KMS-11 (cell line): ENCODE data around the gene HSD17B13.

Experiments
- H2AFZ ChIP-seq: fragments of 200-600 bp; sonication (generic); 2 replicates; pipeline ENCODE4 v1.6.1; 2016; ENCODE audit warnings: antibody characterized with exemption, mixed run types, low read depth
- H3K27ac ChIP-seq: fragments of 200-600 bp; sonication (generic); 2 replicates; pipeline ENCODE4 v1.6.1; 2016; ENCODE audit warnings: mild to moderate bottlenecking, mixed run types
- H3K27me3 ChIP-seq: fragments of 200-600 bp; sonication (generic); 2 replicates; pipeline ENCODE4 v1.6.1; 2017; ENCODE audit warnings: mild to moderate bottlenecking, low read depth, mixed run types, moderate library complexity; ENCODE audit not compliant: insufficient read depth
- H3K36me3 ChIP-seq: fragments of 200-600 bp; sonication (generic); 2 replicates; pipeline ENCODE4 v1.6.1; 2017; ENCODE audit warnings: mild to moderate bottlenecking, mixed run types; ENCODE audit not compliant: insufficient read depth
- H3K4me1 ChIP-seq: fragments of 200-600 bp; sonication (generic); 2 replicates; pipeline ENCODE4 v1.6.1; 2016; ENCODE audit warnings: mild to moderate bottlenecking, low read depth, mixed run types; ENCODE audit not compliant: poor library complexity, severe bottlenecking
- H3K4me2 ChIP-seq: fragments of 200-600 bp; sonication (generic); 2 replicates; pipeline ENCODE4 v1.7.0; 2016; ENCODE audit warnings: mild to moderate bottlenecking, mixed run types
- H3K4me3 ChIP-seq: fragments of 200-600 bp; sonication (generic); IDR thresholded peaks from 2 replicates; pipeline ENCODE4 v1.6.1; 2017; ENCODE audit warnings: low read depth, low read length, mixed read lengths; ENCODE audit not compliant: insufficient read depth
- H3K79me2 ChIP-seq: fragments of 200-600 bp; sonication (generic); 2 replicates; pipeline ENCODE4 v1.6.1; 2016; ENCODE audit warnings: low read depth, mixed run types; ENCODE audit not compliant: insufficient read depth
- H3K9ac ChIP-seq: fragments of 200-600 bp; sonication (generic); 2 replicates; pipeline ENCODE4 v1.6.1; 2016; ENCODE audit warnings: mild to moderate bottlenecking, mixed run types
- H4K20me1 ChIP-seq: fragments of 200-600 bp; sonication (generic); 2 replicates; pipeline ENCODE4 v1.6.1; 2016; ENCODE audit warnings: mild to moderate bottlenecking, mixed run types; ENCODE audit not compliant: insufficient read depth
- TF ChIP-seq, protein P1 (sequence below): fragments of 200-600 bp; sonication (generic); conservative IDR thresholded peaks from 2 replicates; pipeline ENCODE4 v1.6.1; 2017; ENCODE audit warnings: low read depth, mild to moderate bottlenecking, antibody characterized with exemption, low read length, moderate library complexity, mixed read lengths

Gene HSD17B13, protein sequence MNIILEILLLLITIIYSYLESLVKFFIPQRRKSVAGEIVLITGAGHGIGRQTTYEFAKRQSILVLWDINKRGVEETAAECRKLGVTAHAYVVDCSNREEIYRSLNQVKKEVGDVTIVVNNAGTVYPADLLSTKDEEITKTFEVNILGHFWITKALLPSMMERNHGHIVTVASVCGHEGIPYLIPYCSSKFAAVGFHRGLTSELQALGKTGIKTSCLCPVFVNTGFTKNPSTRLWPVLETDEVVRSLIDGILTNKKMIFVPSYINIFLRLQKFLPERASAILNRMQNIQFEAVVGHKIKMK

GRCh38 chr4:87322754-87323153 lies at the start of gene HSD17B13:
TSS of gene HSD17B13 (minus strand) at chr4:87322882. CDS start at chr4:87322841, 41 bp downstream.
- TF ChIP-seq, protein P1, sequence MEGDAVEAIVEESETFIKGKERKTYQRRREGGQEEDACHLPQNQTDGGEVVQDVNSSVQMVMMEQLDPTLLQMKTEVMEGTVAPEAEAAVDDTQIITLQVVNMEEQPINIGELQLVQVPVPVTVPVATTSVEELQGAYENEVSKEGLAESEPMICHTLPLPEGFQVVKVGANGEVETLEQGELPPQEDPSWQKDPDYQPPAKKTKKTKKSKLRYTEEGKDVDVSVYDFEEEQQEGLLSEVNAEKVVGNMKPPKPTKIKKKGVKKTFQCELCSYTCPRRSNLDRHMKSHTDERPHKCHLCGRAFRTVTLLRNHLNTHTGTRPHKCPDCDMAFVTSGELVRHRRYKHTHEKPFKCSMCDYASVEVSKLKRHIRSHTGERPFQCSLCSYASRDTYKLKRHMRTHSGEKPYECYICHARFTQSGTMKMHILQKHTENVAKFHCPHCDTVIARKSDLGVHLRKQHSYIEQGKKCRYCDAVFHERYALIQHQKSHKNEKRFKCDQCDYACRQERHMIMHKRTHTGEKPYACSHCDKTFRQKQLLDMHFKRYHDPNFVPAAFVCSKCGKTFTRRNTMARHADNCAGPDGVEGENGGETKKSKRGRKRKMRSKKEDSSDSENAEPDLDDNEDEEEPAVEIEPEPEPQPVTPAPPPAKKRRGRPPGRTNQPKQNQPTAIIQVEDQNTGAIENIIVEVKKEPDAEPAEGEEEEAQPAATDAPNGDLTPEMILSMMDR, result no peak
- no peaks in the 10 kb centered on the region for H4K20me1 ChIP-seq

DNA sequence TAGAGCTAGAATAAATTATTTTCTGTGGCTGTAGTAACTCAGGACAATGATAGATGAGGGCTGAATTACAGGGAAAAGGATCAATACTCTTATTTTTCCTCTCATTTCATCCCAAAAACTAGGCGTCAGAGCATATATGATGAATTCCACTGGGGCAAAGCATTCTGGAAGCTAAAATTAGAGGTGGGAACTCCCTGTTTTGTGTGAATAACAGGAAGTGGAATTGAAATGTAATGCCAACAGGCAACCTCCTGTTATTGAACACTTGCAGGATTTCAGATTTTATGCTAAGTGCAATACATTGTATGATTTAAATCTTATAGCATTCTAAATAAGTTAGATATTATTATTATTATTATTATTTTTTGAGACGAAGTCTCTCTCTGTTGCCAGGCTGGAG lies 47.4 kb upstream of the HSD17B13 start:
- TF ChIP-seq, protein P1, result no peak
- Histone ChIP-seq H3K27ac (no peak overlapping the region), H3K36me3 (peaks cover 3% of the 10 kb centered on the region; the same call in 1 of the 2 replicates), H4K20me1 (no peaks in the 10 kb centered on the region), H3K4me1 (no peaks in the 10 kb centered on the region), H2AFZ (no peak overlapping the region), H3K27me3 (no peaks in the 10 kb centered on the region), H3K4me3 (no peak overlapping the region), H3K4me2 (no peak overlapping the region), H3K79me2 (peaks cover 2% of the 10 kb centered on the region; the same call in 1 of the 2 replicates), H3K9ac (no peak overlapping the region)

More at GRCh38 chr4:87322754-87323153, at the start of gene HSD17B13:
- Histone ChIP-seq H3K36me3 (no peaks in the 10 kb centered on the region), H3K4me1 (no peaks in the 10 kb centered on the region), H2AFZ (no peak within 1 kb of the TSS), H3K9ac (no peak within 1 kb of the TSS), H3K4me3 (no peak within 1 kb of the TSS), H3K79me2 (no peaks in the 10 kb centered on the region), H3K27ac (no peak within 1 kb of the TSS), H3K4me2 (no peak within 1 kb of the TSS), H3K27me3 (no peaks in the 10 kb centered on the region)

DNA sequence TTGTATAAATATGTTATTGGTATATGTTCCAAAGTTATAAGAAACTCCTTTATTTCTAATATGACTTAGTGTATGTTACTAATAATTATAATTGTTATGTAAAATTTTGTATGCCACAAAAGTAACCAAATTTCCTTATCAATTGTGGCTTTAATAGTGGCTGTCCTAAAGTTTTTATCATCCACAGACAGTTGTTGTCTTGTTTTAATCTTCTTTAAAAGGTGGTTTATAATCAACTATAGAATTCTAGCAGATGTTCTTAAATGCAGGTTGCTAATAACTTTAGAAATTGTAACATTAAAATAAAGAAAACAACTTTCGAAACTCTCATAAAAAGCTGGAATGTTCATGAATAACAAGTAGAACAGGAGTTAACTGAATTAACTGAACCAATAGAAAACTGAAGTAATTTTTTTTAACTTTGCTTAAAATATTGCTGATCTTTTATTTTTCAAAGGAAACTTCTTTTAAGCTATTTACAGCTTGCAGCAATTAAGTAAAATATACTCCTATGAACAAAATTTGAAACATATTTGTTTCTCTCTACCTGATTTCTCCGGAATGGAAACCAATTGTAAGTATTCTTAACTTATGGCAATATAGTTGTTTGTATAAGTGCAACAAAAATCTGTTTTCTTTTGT lies 44.0 kb upstream of the HSD17B13 start:
- no peak overlapping the region for H3K27ac ChIP-seq

GRCh38 chr4:87365348-87365747 lies 42.7 kb upstream of the HSD17B13 start:
- TF ChIP-seq, protein P1, result no peak
- H3K36me3 ChIP-seq, result peaks cover 3% of the 10 kb centered on the region; the same call in 1 of the 2 replicates
- H2AFZ ChIP-seq, result no peak overlapping the region
- H3K4me3 ChIP-seq, result no peak overlapping the region
- H4K20me1 ChIP-seq, result no peaks in the 10 kb centered on the region
- H3K79me2 ChIP-seq, result no peaks in the 10 kb centered on the region
- no peak overlapping the region for H3K27ac ChIP-seq
- H3K9ac ChIP-seq, result no peak overlapping the region
- no peak overlapping the region for H3K4me2 ChIP-seq
- no peaks in the 10 kb centered on the region for H3K4me1 ChIP-seq
- no peaks in the 10 kb centered on the region for H3K27me3 ChIP-seq

More for the DNA sequence above, 44.0 kb upstream of the HSD17B13 start:
- H3K79me2 ChIP-seq, result no peaks in the 10 kb centered on the region
- no peak overlapping the region for H2AFZ ChIP-seq
- TF ChIP-seq, protein P1, result no peak
- H3K27me3 ChIP-seq, result no peaks in the 10 kb centered on the region
- H3K9ac ChIP-seq, result no peak overlapping the region
- H3K4me3 ChIP-seq, result no peak overlapping the region
- no peaks in the 10 kb centered on the region for H4K20me1 ChIP-seq
- H3K36me3 ChIP-seq, result peaks cover 3% of the 10 kb centered on the region; the same call in 1 of the 2 replicates
- no peaks in the 10 kb centered on the region for H3K4me1 ChIP-seq
- H3K4me2 ChIP-seq, result no peak overlapping the region
